Measurements from ENCODE around the gene CSMD2.

DNA sequence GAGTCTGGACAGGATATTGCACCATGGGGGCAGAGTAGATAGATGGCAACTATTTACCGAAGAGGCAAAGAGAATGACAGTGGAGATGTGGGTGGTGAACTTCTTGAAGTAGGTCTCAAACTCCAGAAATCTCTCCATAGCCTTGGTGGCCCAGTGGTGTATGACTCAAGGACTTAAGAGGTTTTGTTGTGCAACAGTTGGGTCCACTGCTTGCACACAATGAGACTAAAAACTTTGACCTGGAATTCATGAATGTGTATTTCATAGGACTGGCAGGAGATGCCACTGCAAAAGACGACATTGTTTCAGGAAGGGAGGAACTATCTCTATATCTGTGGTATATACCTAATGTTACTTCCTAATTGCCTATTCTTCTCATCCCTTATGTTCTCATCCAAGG is 616.7 kb downstream of the CSMD2 start:
- TF ChIP-seq, protein P1, sequence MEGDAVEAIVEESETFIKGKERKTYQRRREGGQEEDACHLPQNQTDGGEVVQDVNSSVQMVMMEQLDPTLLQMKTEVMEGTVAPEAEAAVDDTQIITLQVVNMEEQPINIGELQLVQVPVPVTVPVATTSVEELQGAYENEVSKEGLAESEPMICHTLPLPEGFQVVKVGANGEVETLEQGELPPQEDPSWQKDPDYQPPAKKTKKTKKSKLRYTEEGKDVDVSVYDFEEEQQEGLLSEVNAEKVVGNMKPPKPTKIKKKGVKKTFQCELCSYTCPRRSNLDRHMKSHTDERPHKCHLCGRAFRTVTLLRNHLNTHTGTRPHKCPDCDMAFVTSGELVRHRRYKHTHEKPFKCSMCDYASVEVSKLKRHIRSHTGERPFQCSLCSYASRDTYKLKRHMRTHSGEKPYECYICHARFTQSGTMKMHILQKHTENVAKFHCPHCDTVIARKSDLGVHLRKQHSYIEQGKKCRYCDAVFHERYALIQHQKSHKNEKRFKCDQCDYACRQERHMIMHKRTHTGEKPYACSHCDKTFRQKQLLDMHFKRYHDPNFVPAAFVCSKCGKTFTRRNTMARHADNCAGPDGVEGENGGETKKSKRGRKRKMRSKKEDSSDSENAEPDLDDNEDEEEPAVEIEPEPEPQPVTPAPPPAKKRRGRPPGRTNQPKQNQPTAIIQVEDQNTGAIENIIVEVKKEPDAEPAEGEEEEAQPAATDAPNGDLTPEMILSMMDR (conservative IDR thresholded peaks at IDR 0.05 in 1 of 2, IDR thresholded peaks at IDR 0.05 in 1 of 2; ENCODE audit: low read depth in 1 of 2, low read length in 2 of 2): no peak
- no peak for TF ChIP-seq EZH2 (IDR thresholded peaks at IDR 0.05; ENCODE audit: low read length, missing control alignments)
